Stimulated activated CD4-positive, alpha-beta T cell treated with anti-CD3 and anti-CD28 coated beads, Interleukin-15, amount 100 ng/mL, for 24 hours (primary cell): ENCODE data around the gene GATC.

ENCODE experiments used
- DNase-seq: peaks from one replicate; pipeline ENCODE4 v3.0.0-alpha.2; 2020

The GATC gene

DNA sequence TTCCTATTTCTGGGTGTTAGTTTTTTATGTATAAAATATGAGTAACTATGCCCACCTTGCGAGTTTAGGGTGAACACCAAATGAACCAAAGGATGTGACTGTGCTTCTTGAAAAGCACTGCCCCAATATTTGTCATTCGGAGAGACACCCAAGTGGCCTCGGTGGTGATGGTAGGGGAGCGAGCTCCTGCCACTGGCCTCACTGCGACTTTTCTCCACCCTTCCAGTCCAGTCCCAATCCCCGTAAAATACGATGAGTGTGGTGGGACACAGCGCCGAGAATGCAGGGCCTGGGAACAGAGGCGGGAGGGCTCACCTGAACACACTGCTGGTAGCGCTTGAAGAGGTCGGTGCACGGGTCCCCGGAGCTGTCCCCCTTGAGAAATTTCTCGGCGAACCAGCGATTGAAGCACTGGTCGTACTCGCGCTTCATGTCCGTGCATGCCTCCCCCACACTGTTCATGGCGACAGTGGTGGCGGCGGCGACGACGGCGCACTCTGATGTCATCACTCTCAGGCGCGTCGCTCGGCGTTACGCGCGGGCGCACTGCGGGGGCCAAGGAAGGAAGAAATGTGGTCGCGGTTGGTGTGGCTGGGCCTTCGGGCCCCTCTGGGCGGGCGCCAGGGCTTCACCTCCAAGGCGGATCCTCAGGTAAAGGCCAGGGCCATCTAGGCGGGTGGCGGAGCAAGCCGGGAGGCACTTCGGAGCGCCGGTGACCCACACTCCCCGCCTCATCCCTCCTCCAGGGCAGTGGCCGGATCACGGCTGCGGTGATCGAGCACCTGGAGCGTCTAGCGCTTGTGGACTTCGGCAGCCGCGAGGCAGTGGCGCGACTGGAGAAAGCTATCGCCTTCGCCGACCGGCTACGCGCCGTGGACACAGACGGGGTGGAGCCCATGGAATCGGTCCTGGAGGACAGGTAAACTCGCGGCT is at the start of gene GATC, which contains the start of gene TRIAP1:
GATC (plus strand) TSS at position 534 of the 933 bp plus-strand sequence; CDS start at position 571, 37 bp downstream.
TRIAP1 (minus strand) TSS at position 474 of the 933 bp plus-strand sequence; CDS start at position 462, 12 bp downstream.
- peak; percentile 91 for DNase-seq

DNA sequence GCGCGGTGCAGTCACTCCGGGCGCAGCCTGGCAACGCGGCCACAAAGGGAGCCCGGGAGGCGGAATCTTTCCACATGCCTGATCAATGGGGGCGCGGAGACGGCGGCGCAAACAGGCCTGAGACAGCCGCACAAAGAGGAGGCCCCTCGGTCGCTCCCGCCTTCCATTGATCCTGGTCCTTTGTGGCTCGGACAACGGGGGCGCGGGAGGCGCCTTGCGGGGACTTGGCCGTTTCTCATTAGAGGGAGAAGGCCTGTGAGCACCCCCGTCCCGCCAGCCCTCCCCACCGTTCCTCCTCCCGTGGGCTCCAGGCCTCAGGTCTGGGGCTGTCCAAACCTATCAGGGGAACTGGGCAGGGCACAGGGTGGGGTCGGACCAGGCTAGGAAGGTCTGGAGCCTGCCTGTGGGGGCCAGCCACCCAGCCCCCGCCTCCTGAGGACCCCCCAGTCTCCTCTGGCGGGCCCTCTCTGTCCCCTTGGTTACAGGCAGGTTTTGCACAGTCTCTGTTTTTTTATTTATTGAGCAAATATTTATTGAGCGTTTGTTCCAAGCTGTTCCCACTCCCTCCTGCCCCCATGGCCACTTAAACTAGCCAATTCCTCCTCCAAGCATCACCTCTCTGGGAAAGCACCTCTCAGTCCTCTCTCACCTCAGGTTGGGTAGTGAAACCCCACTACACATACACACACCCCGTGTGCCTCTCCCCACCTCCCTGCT is 48.3 kb upstream of the GATC start:
- DNase-seq, result no peak

GRCh38 chr12:120399531-120399930 is 46.7 kb upstream of the GATC start:
- peak; percentile 11 for DNase-seq

GRCh38 chr12:120402217-120402616 is 44.0 kb upstream of the GATC start:
- no peak for DNase-seq

DNA sequence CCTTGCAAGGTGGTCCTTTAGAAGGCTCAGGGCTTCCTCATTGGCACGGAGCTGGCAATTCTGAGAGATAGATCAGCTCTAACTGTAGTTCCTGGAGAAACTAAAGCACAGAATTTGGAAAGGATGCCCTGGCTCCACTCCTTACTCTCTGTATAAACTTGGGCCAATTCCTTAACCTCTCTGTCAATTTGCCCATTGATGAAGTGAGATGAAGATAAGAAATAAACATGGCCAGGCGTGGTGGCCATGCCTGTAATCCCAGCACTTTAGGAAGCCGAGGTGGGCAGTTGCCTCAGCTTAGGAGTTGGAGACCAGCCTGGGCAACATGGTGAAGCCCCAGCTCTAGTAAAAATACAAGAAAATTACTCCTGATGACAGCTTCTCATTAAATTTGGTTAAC is 42.4 kb upstream of the GATC start:
- no peak for DNase-seq

- DNase-seq, result no peak
Measured at GRCh38 chr12:120404271-120404670, 42.0 kb upstream of the GATC start.

GRCh38 chr12:120406069-120406468 is 40.2 kb upstream of the GATC start:
- no peak for DNase-seq

GRCh38 chr12:120406553-120406952 is 39.7 kb upstream of the GATC start:
- no peak for DNase-seq

GRCh38 chr12:120408771-120409170 is 37.5 kb upstream of the GATC start:
- no peak for DNase-seq

DNA sequence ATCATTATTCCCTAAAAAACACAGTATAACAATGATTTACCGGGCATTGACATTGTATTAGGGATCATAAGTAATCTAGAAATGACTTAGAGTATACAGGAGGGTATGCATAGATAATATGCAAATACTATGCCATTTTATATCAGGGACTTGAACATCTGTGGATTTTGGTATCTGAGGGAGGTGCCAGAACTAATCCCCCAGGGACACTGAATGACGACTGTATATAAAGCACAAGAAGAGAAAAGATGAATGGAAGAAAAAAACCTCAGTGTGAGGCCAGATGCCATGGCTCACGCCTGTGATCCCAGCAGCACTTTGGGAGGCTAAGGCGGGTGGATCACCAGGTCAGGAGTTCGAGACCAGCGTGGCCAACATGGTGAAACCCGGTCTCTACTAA is 33.8 kb upstream of the GATC start:
- no peak for DNase-seq

DNA sequence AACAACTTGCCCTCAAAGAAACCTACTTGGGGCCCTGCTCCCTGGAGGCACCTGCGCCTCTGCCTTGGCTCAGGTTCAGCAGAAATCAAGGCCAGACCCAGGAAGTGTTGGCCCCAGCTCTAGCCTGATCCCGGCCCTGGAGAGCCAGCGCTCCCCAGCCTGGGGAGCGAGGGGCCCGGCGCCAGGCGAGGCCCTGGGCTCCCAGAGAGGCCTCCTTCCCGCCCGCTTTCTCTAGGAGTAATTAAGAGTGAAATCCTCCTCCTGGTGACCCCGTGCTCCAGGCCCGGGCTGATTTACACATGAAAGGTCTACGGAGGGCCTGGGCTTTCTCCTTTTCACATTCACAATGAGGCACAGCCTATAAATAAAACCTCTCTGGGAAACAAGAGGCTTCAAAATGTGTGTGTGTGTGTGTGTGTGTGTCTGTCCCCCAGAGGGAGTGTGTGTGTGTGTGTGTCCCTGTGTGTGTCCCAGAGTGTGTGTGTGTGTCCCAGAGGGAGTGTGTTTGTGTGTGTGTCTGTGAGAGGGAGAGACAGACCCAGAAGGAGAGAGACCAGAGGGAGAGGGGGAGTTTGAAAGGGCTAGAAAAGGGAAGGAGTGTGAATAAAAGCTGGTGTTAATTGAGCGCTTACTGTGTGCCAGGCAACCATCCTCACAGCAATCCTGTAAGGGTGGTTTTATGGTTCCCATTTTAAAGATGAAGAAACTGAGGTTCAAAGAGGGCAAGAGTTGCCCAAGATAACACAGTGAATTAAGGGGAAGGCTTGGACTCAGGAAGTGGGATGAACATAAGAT is 32.1 kb upstream of the GATC start:
- DNase-seq, result no peak

DNA sequence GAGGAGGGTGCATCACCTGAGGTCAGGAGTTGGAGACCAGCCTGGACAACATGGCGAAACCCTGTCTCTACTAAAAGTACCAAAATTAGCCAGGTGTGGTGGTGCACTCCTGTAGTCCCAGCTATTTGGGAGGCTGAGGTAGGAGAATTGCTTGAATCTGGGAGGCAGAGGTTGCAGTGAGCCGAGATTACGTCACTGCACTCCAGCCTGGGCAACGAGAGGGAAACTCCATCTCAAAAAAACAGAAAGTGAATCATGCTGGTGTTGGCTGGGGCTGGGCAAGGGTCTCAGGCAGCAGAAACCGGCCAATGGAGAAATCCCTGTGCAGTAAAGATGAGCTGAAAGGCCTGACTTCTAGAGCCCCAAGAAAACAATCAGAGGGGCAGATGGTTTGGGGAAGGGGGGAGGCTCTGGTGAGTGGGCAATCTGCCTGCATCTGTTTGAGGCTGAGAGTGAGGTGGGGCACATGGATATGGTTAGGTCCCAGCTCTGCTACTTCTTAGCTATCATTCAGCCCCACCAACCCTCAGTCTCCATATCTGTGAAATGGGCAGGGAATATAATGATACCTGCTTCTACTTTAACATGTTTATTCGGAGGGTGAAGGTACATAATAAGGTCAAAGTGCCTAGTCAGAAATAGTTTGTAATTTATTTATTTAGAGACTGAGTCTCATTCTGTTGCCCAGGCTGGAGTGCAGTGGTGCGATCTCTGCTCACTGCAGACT is 29.6 kb upstream of the GATC start:
- DNase-seq, result no peak

GRCh38 chr12:120417917-120418580 is 28.2 kb upstream of the GATC start:
- no peak for DNase-seq

GRCh38 chr12:120421701-120422100 is 24.5 kb upstream of the GATC start:
- DNase-seq, result no peak

DNA sequence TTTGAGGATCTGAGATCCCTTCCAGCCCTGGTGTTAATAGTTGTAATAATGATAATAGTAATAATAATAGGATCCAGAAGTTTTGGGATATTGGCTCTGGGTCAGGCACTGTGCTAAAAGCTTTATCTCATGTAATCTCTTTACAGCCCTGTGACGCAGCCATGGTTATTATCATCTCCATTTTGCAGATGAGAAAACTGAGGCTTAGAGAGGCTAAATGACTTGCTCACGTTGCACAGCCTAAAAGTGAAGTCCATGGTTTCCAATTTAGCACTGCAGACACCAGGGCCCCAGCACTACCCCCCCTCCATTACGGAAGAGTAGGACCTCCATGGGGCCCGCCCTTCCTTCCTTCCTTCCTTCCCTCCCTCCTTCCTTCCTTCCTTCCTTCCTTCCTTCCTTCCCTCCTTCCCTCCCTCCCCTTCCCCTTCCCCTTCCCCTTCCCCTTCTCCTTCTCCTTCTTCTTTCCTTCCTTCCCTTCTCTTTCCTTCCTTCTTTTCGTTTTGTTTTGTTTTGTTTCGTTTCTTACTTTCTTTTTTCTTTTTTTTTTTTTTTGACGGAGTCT is 23.3 kb upstream of the GATC start:
- DNase-seq, result no peak

DNA sequence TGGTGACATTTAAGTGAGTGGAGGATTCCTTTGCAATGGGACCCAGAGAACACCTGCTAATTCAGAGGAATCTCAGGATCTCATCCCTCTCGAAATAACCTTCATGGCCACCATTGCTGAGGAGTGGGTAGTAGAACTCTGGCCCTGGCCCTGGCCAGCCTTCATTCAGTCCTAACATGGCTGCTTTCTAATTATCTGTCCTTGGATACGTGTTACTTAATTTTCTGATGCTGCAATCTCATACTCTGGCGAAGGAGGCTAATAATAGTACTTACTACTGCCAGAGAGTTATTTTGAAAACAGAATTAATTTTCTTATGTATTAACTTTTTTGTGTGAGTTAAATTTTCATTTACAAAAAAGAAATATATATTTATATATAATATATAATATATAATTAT is 20.4 kb upstream of the GATC start:
- no peak for DNase-seq

GRCh38 chr12:120428597-120429229 is 17.5 kb upstream of the GATC start:
- DNase-seq, result no peak

GRCh38 chr12:120429368-120429767 is 16.9 kb upstream of the GATC start:
- no peak for DNase-seq

GRCh38 chr12:120432772-120433525 is 13.3 kb upstream of the GATC start:
- no peak for DNase-seq
